HepG2 (cell line): Measurements from ENCODE around the gene SLC43A1. TPM values are rescaled to one million over a fixed set of nuclear protein-coding genes. Genes with fewer than 3 reads are reported as not detected.
A peak's percentile ranks its signal among the peaks of the same experiment; 100 is the strongest.

Experiments
- BCLAF1 ChIP-seq: fragments of 450-650 bp; IDR thresholded peaks from 2 replicates; pipeline ENCODE4 v1.6.1; 2017; ENCODE audit warnings: mild to moderate bottlenecking
- BHLHE40 ChIP-seq: IDR thresholded peaks from 2 replicates; pipeline ENCODE4 v1.6.1; 2011; ENCODE audit warnings: low read length, improper control_type of control experiment
- BRCA1 ChIP-seq: sonication (generic); formaldehyde crosslinking; IDR thresholded peaks from 2 replicates; pipeline ENCODE4 v1.4.0; 2020; ENCODE audit warnings: missing genetic modification reagents
- CAMTA2 ChIP-seq: sonication (generic); formaldehyde crosslinking; IDR thresholded peaks from 2 replicates; pipeline ENCODE4 v1.4.0; 2020; ENCODE audit warnings: mild to moderate bottlenecking, missing genetic modification reagents, borderline replicate concordance
- EEA1 ChIP-seq: sonication (generic); formaldehyde crosslinking; IDR thresholded peaks from 2 replicates; pipeline ENCODE4 v1.5.1; 2020; ENCODE audit warnings: mild to moderate bottlenecking, missing genetic modification reagents, borderline replicate concordance
- KDM3A ChIP-seq: IDR thresholded peaks from 2 replicates; pipeline ENCODE4 v1.6.1; 2018; ENCODE audit warnings: low read depth, missing compliant biosample characterization
- LCORL ChIP-seq, 2 experiments: fragments of 450-650 bp in 1 of 2; sonication (generic) in 1 of 2; formaldehyde crosslinking in 1 of 2; IDR thresholded peaks; 2 replicates each; pipeline versions ENCODE4 v1.5.0 to v1.6.1; 2017 to 2020; ENCODE audit warnings: antibody characterized with exemption in 1 of 2, missing genetic modification reagents in 1 of 2
- MATR3 ChIP-seq: sonication (generic); formaldehyde crosslinking; IDR thresholded peaks from 2 replicates; pipeline ENCODE4 v1.4.0; 2020; ENCODE audit warnings: missing genetic modification reagents
- MZF1 ChIP-seq: sonication (generic); formaldehyde crosslinking; IDR thresholded peaks from 2 replicates; pipeline ENCODE4 v1.8.1; 2023; ENCODE audit warnings: mild to moderate bottlenecking, missing genetic modification reagents, borderline replicate concordance
- NFKB2 ChIP-seq: sonication (generic); formaldehyde crosslinking; IDR thresholded peaks from 2 replicates; pipeline ENCODE4 v1.4.0; 2020; ENCODE audit warnings: missing genetic modification reagents, borderline replicate concordance
- RBAK ChIP-seq: sonication (generic); formaldehyde crosslinking; IDR thresholded peaks from 2 replicates; pipeline ENCODE4 v1.5.1; 2020; ENCODE audit warnings: mild to moderate bottlenecking, missing genetic modification reagents
- REPIN1 ChIP-seq: sonication (generic); formaldehyde crosslinking; IDR thresholded peaks from 2 replicates; pipeline ENCODE4 v1.8.0; 2022; ENCODE audit warnings: missing genetic modification reagents, low read depth, mild to moderate bottlenecking, borderline replicate concordance
- SATB2 ChIP-seq: sonication (generic); formaldehyde crosslinking; IDR thresholded peaks from 2 replicates; pipeline ENCODE4 v1.5.0; 2020; ENCODE audit warnings: missing genetic modification reagents
- SNAPC5 ChIP-seq: sonication (generic); formaldehyde crosslinking; IDR thresholded peaks from 2 replicates; pipeline ENCODE4 v1.8.1; 2023; ENCODE audit warnings: mild to moderate bottlenecking, missing genetic modification reagents, borderline replicate concordance
- SP5 ChIP-seq: IDR thresholded peaks from 2 replicates; pipeline ENCODE4 v1.6.1; 2016; ENCODE audit warnings: low read depth, borderline replicate concordance
- TEAD3 ChIP-seq: optimal IDR thresholded peaks from 2 replicates; pipeline ENCODE3; 2016; ENCODE audit warnings: borderline replicate concordance
- YEATS2 ChIP-seq: sonication (generic); formaldehyde crosslinking; IDR thresholded peaks from 2 replicates; pipeline ENCODE4 v1.4.0; 2020; ENCODE audit warnings: missing genetic modification reagents, borderline replicate concordance
- ZBTB44 ChIP-seq: sonication (generic); formaldehyde crosslinking; IDR thresholded peaks from 2 replicates; pipeline ENCODE4 v1.4.0; 2020; ENCODE audit warnings: missing genetic modification reagents
- ZC3H4 ChIP-seq: sonication (generic); formaldehyde crosslinking; IDR thresholded peaks from 2 replicates; pipeline ENCODE4 v1.4.0; 2020; ENCODE audit warnings: missing genetic modification reagents, borderline replicate concordance
- ZNF225 ChIP-seq: sonication (generic); formaldehyde crosslinking; IDR thresholded peaks from 2 replicates; pipeline ENCODE4 v1.4.0; 2020; ENCODE audit warnings: mild to moderate bottlenecking, missing genetic modification reagents
- ZNF34 ChIP-seq: sonication (generic); formaldehyde crosslinking; IDR thresholded peaks from 2 replicates; pipeline ENCODE4 v1.4.0; 2020; ENCODE audit warnings: mild to moderate bottlenecking, missing genetic modification reagents, borderline replicate concordance
- ZNF841 ChIP-seq: sonication (generic); formaldehyde crosslinking; IDR thresholded peaks from 2 replicates; pipeline ENCODE4 v1.8.1; 2023; ENCODE audit warnings: missing genetic modification reagents, borderline replicate concordance
- ZZZ3 ChIP-seq: sonication (generic); formaldehyde crosslinking; IDR thresholded peaks from 2 replicates; pipeline ENCODE4 v1.4.0; 2020; ENCODE audit warnings: missing genetic modification reagents, mild to moderate bottlenecking, borderline replicate concordance
- polyA plus RNA-seq, 8 experiments: library from polyadenylated mRNA; depleted of rRNA in 3 of 8; stranded (reverse) in 7 of 8; unstranded in 1 of 8; fragments of >200 nt; fragmentation: Illumina TruSeq in 4 of 8; extraction: Trizol in 4 of 8; gene quantifications; 2 replicates each; pipeline versions ENCODE4 v1.2.1 to v1.2.3, GENCODE V29; 2011 to 2016; ENCODE audit warnings: low read depth in 4 of 8, missing spikeins in 1 of 8, mixed read lengths in 1 of 8; ENCODE audit not compliant: insufficient read depth in 1 of 8
- total RNA-seq, 5 experiments: library from RNA; depleted of rRNA; stranded (reverse); fragments of >200 nt; fragmentation: Illumina TruSeq; extraction: Trizol; gene quantifications; 2 replicates each; pipeline ENCODE4 v1.2.3, GENCODE V29; 2016; ENCODE audit warnings: low read depth in 1 of 5
- TF ChIP-seq, protein P1 (sequence below): IDR thresholded peaks from 2 replicates; pipeline ENCODE4 v1.6.1; 2016; ENCODE audit warnings: missing compliant biosample characterization, missing genetic modification reagents, borderline replicate concordance
- TF ChIP-seq, protein P2 (sequence below): sonication (generic); formaldehyde crosslinking; IDR thresholded peaks from 2 replicates; pipeline ENCODE4 v1.9.0; 2021; ENCODE audit warnings: missing genetic modification reagents, borderline replicate concordance

Gene SLC43A1
- total and polyA plus RNA-seq, 2 of the 13 experiments (the other 11 are each of a cell fraction or from before 2014, with no cell fraction given) = 72.3 to 87.6 TPM

DNA sequence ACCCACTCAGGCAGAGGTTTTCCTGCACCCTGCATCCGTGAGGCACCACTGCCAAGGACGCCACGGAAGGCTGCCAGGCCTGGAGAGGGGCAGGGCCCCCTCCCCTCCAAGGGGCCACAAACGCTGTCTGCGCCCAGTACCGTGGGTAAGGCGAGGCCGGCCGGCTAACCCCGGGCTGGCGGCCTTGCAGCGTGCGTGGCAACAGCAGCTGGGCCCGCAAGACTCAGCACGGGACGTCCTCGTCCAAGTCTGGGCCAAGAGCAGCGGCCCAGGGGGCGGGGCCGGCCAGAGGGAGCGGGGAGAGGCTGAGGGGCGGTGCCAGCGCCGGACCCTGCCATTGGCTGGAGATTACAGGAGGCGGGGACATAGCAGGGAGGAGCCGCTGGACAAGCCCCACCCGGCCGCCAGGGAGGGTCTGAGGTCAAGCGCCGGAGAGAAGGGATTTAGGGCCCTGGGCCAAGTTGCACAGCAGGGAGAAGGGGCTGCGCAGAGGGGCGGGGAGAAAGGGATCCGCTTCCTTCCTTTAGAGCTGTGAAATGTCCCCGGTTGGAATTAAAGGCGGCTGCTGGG, 16.0 kb downstream of the SLC43A1 start (continued):
- no peak for TF ChIP-seq BRCA1 (CRISPR knock-in tag)
- TF ChIP-seq KDM3A (CRISPR knock-in tag) = no peak; the same call in 1 of the 2 replicates
- TF ChIP-seq ZNF841 (CRISPR knock-in tag) = no peak
- TF ChIP-seq EEA1 = no peak
- no peak for TF ChIP-seq ZZZ3 (CRISPR knock-in tag)
- no peak for TF ChIP-seq SP5 (CRISPR knock-in tag)
- no peak for TF ChIP-seq REPIN1 (CRISPR knock-in tag)
- TF ChIP-seq LCORL (IDR thresholded peaks at IDR 0.05) = no peak
- 0 out of 2 replicates have a peak, but pooled peaks have one; percentile 23 for TF ChIP-seq LCORL (CRISPR knock-in tag; IDR thresholded peaks at IDR 0.05)
- TF ChIP-seq, protein P1, sequence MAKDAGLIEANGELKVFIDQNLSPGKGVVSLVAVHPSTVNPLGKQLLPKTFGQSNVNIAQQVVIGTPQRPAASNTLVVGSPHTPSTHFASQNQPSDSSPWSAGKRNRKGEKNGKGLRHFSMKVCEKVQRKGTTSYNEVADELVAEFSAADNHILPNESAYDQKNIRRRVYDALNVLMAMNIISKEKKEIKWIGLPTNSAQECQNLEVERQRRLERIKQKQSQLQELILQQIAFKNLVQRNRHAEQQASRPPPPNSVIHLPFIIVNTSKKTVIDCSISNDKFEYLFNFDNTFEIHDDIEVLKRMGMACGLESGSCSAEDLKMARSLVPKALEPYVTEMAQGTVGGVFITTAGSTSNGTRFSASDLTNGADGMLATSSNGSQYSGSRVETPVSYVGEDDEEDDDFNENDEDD = no peak
- TF ChIP-seq SATB2 = no peak
- no peak for TF ChIP-seq SNAPC5 (CRISPR knock-in tag)
- TF ChIP-seq MATR3 (CRISPR knock-in tag) = no peak
- TF ChIP-seq RBAK (CRISPR knock-in tag) = no peak
- TF ChIP-seq NFKB2 = no peak
- TF ChIP-seq ZC3H4 (CRISPR knock-in tag) = no peak
- no peak for TF ChIP-seq BHLHE40
- TF ChIP-seq ZBTB44 (CRISPR knock-in tag) = no peak
- TF ChIP-seq, protein P2, sequence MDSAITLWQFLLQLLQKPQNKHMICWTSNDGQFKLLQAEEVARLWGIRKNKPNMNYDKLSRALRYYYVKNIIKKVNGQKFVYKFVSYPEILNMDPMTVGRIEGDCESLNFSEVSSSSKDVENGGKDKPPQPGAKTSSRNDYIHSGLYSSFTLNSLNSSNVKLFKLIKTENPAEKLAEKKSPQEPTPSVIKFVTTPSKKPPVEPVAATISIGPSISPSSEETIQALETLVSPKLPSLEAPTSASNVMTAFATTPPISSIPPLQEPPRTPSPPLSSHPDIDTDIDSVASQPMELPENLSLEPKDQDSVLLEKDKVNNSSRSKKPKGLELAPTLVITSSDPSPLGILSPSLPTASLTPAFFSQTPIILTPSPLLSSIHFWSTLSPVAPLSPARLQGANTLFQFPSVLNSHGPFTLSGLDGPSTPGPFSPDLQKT (CRISPR knock-in tag) = no peak
- no peak for TF ChIP-seq ZNF225 (CRISPR knock-in tag)
- no peak for TF ChIP-seq MZF1 (CRISPR knock-in tag)
- TF ChIP-seq CAMTA2 = no peak
- no peak for TF ChIP-seq BCLAF1
- peak; percentile 31 for TF ChIP-seq TEAD3 (CRISPR knock-in tag)
- TF ChIP-seq YEATS2 (CRISPR knock-in tag) = no peak
- no peak for TF ChIP-seq ZNF34
